Liver (tissue), 9 donors: Measurements from ENCODE around the gene NNT. TPM values are rescaled to one million over a fixed set of nuclear protein-coding genes. Genes with fewer than 3 reads are reported as not detected.

Source experiments
- DNase-seq: peaks from one replicate; pipeline ENCODE4 v3.0.0-alpha.2; 2017; ENCODE audit warnings: low spot score
- H3K27ac ChIP-seq, 2 donors: one replicate each; pipeline ENCODE4 v1.7.0; 2013; ENCODE audit warnings: inconsistent platforms in 2 of 2, low read length in 2 of 2, control low read depth in 1 of 2, low read depth in 1 of 2, mild to moderate bottlenecking in 1 of 2
- H3K27me3 ChIP-seq, 4 donors: one replicate each; pipeline versions ENCODE4 v1.6.1 to v1.7.0; 2013; ENCODE audit warnings: low read length in 3 of 4, inconsistent platforms in 1 of 4, mild to moderate bottlenecking in 1 of 4, moderate library complexity in 1 of 4; ENCODE audit not compliant: control insufficient read depth in 4 of 4, insufficient read depth in 4 of 4
- H3K36me3 ChIP-seq, 4 donors: one replicate each; pipeline versions ENCODE4 v1.6.1 to v1.7.0; 2013; ENCODE audit warnings: low read length in 3 of 4, mild to moderate bottlenecking in 3 of 4, low read depth in 1 of 4, moderate library complexity in 1 of 4; ENCODE audit not compliant: control insufficient read depth in 4 of 4, insufficient read depth in 3 of 4
- H3K4me1 ChIP-seq, 4 donors: one replicate each; pipeline versions ENCODE4 v1.6.1 to v1.7.0; 2013; ENCODE audit warnings: low read length in 3 of 4, mild to moderate bottlenecking in 3 of 4, moderate library complexity in 1 of 4; ENCODE audit not compliant: control insufficient read depth in 4 of 4, insufficient read depth in 4 of 4
- H3K4me3 ChIP-seq, 3 donors: one replicate each; pipeline versions ENCODE4 v1.6.1 to v1.7.0; 2013; ENCODE audit warnings: low read length in 3 of 3, control low read depth in 1 of 3, low read depth in 1 of 3, mild to moderate bottlenecking in 1 of 3
- H3K9ac ChIP-seq, 2 donors: one replicate each; pipeline ENCODE4 v1.7.0; 2013; ENCODE audit warnings: low read length in 2 of 2, mild to moderate bottlenecking in 2 of 2, moderate library complexity in 2 of 2, control low read depth in 1 of 2, low read depth in 1 of 2
- H3K9me3 ChIP-seq, 4 donors: one replicate each; pipeline versions ENCODE4 v1.6.1 to v1.7.0; 2013; ENCODE audit warnings: low read length in 3 of 4; ENCODE audit not compliant: control insufficient read depth in 4 of 4
- ATF3 ChIP-seq: IDR thresholded peaks from 2 replicates; pipeline ENCODE4 v1.6.1; 2016; ENCODE audit warnings: antibody characterized with exemption
- CTCF ChIP-seq: fragments of 150-350 bp; IDR thresholded peaks from 2 replicates; pipeline ENCODE4 v1.5.1; 2017; ENCODE audit warnings: improper control_type of control experiment, low read depth, low read length; ENCODE audit not compliant: missing input control
- EGR1 ChIP-seq, 2 donors: IDR thresholded peaks; 2 replicates each; pipeline ENCODE4 v1.6.1; 2016 to 2018; ENCODE audit warnings: antibody characterized with exemption in 2 of 2, low read depth in 2 of 2
- FOXA1 ChIP-seq: IDR thresholded peaks from 2 replicates; pipeline ENCODE4 v1.6.1; 2016; ENCODE audit warnings: antibody characterized with exemption
- FOXA2 ChIP-seq: IDR thresholded peaks from 2 replicates; pipeline ENCODE4 v1.6.1; 2016; ENCODE audit warnings: antibody characterized with exemption
- GABPA ChIP-seq, 2 donors: IDR thresholded peaks in 1 of 2; conservative IDR thresholded peaks in 1 of 2; 2 replicates each; pipeline ENCODE4 v1.6.1; 2016; ENCODE audit warnings: antibody characterized with exemption in 2 of 2, mild to moderate bottlenecking in 1 of 2, moderate library complexity in 1 of 2
- HNF4A ChIP-seq, 2 donors: conservative IDR thresholded peaks; 2 replicates each; pipeline ENCODE4 v1.6.1; 2016; ENCODE audit warnings: antibody characterized with exemption in 2 of 2, mild to moderate bottlenecking in 2 of 2
- HNF4G ChIP-seq: IDR thresholded peaks from 2 replicates; pipeline ENCODE4 v1.6.1; 2016; ENCODE audit warnings: antibody characterized with exemption
- MAX ChIP-seq: IDR thresholded peaks from 2 replicates; pipeline ENCODE4 v1.6.1; 2016; ENCODE audit warnings: antibody characterized with exemption
- NR2F2 ChIP-seq: IDR thresholded peaks from 2 replicates; pipeline ENCODE4 v1.6.1; 2016; ENCODE audit warnings: antibody characterized with exemption
- RAD21 ChIP-seq, 2 donors: IDR thresholded peaks; 2 replicates each; pipeline ENCODE4 v1.6.1; 2016; ENCODE audit warnings: antibody characterized with exemption in 2 of 2, mild to moderate bottlenecking in 2 of 2
- RXRA ChIP-seq, 2 donors: IDR thresholded peaks; 2 replicates each; pipeline ENCODE4 v1.6.1; 2017 to 2018; ENCODE audit warnings: antibody characterized with exemption in 2 of 2, mild to moderate bottlenecking in 1 of 2
- SP1 ChIP-seq: IDR thresholded peaks from 2 replicates; pipeline ENCODE4 v1.6.1; 2018; ENCODE audit warnings: antibody characterized with exemption, mild to moderate bottlenecking
- TAF1 ChIP-seq: conservative IDR thresholded peaks from 2 replicates; pipeline ENCODE4 v1.6.1; 2016; ENCODE audit warnings: antibody characterized with exemption, mild to moderate bottlenecking
- YY1 ChIP-seq: IDR thresholded peaks from 2 replicates; pipeline ENCODE4 v1.6.1; 2016; ENCODE audit warnings: antibody characterized with exemption, mild to moderate bottlenecking
- ZBTB33 ChIP-seq: IDR thresholded peaks from 2 replicates; pipeline ENCODE4 v1.6.1; 2016; ENCODE audit warnings: antibody characterized with exemption
- WGBS: extraction: QIAGEN DNeasy Blood & Tissue Kit; methylation state at CpG from one replicate; pipeline ENCODE4 v1.1.7; 2013; 5-methylcytosine and 5-hydroxymethylcytosine counted together
- polyA plus RNA-seq, 2 donors: library from polyadenylated mRNA; stranded (reverse) in 1 of 2; unstranded in 1 of 2; fragments of 200-250 nt in 1 of 2; fragments of >200 nt in 1 of 2; fragmentation: Nextera tagmentation in 1 of 2; extraction: Ambion mirVana in 1 of 2; gene quantifications; one replicate each; pipeline versions ENCODE4 v1.2.1 to v1.2.3, GENCODE V29; 2013 to 2015
- total RNA-seq, 2 donors: library from RNA; depleted of rRNA; stranded (reverse); fragments of >200 nt; gene quantifications; one replicate each; pipeline ENCODE4 v1.2.3, GENCODE V29; 2014
- donor health status: healthy.
- donor health status: healthy.
- donor health status: healthy.
- donor health status: healthy.
- donor health status: healthy.

NNT gene
- total and polyA plus RNA-seq, 4 donors: 45.4 to 154 (median 89.2) TPM

GRCh38 chr5:43638107-43638506 lies 35.1 kb downstream of the NNT start:
- Histone ChIP-seq H3K9me3 (no peaks in the 10 kb centered on the region), H3K9ac (no peak overlapping the region), H3K27me3 (no peaks in the 10 kb centered on the region), H3K36me3 (peaks cover 0 to 3% (median 1%) of the 10 kb centered on the region in 4 donors), H3K4me1 (peaks cover 9 to 37% (median 24%) of the 10 kb centered on the region in 4 donors), H3K27ac (no peak overlapping the region), H3K4me3 (no peak overlapping the region)
- 89% methylated on average over 2 of the region's 2 CpGs for WGBS
- no peak for DNase-seq
- TF ChIP-seq GABPA (IDR thresholded peaks at IDR 0.05 in 1 of 2, conservative IDR thresholded peaks at IDR 0.05 in 1 of 2): no peak
- TF ChIP-seq YY1: no peak
- TF ChIP-seq FOXA2: no peak
- TF ChIP-seq NR2F2: no peak
- TF ChIP-seq RAD21 (IDR thresholded peaks at IDR 0.05): no peak
- TF ChIP-seq SP1: no peak
- TF ChIP-seq CTCF: no peak
- TF ChIP-seq MAX: no peak
- no peak for TF ChIP-seq TAF1

GRCh38 chr5:43638546-43638945 lies 35.6 kb downstream of the NNT start:
- Histone ChIP-seq H3K27ac (no peak overlapping the region), H3K36me3 (peaks cover 0 to 2% (median under 1%) of the 10 kb centered on the region in 4 donors), H3K27me3 (no peaks in the 10 kb centered on the region), H3K9me3 (no peaks in the 10 kb centered on the region), H3K4me3 (no peak overlapping the region), H3K9ac (no peak overlapping the region), H3K4me1 (peaks cover 9 to 32% (median 24%) of the 10 kb centered on the region in 4 donors)
- no peak for TF ChIP-seq RAD21 (IDR thresholded peaks at IDR 0.05)
- no peak for TF ChIP-seq RXRA (IDR thresholded peaks at IDR 0.05)
- no peak for TF ChIP-seq TAF1
- TF ChIP-seq CTCF: no peak
- TF ChIP-seq ZBTB33: no peak
- no peak for DNase-seq

- Histone ChIP-seq H3K36me3 (peaks cover 0 to 4% (median 3%) of the 10 kb centered on the region in 4 donors), H3K27ac (no peak overlapping the region), H3K4me1 (peaks cover 9 to 24% (median 23%) of the 10 kb centered on the region in 4 donors), H3K4me3 (no peak overlapping the region), H3K9ac (no peak overlapping the region), H3K9me3 (no peaks in the 10 kb centered on the region), H3K27me3 (no peaks in the 10 kb centered on the region)
- WGBS: 95% methylated on average over 1 of the region's 1 CpG
- DNase-seq: no peak
- TF ChIP-seq EGR1 (IDR thresholded peaks at IDR 0.05; ENCODE audit: low read depth in 2 of 2) (no peak), HNF4G (no peak), MAX (no peak), HNF4A (conservative IDR thresholded peaks at IDR 0.05) (no peak), FOXA1 (no peak), ATF3 (no peak), CTCF (no peak), RAD21 (IDR thresholded peaks at IDR 0.05) (no peak)
Observed at GRCh38 chr5:43639566-43639965, 36.6 kb downstream of the NNT start.
